CD4-positive, alpha-beta T cell treated with Interleukin-17A for 4 hours (primary cell): Measurements from ENCODE around the gene GUF1.
"Not testable (repeated sequence)": the region's sequence is repeated elsewhere in the genome, so short reads cannot be mapped to it uniquely, and the experiment has no call there.

Experiments used
- DNase-seq: peaks from one replicate; pipeline ENCODE4 v3.0.0-alpha.2; 2020; ENCODE audit warnings: mixed read lengths

Gene GUF1

DNA sequence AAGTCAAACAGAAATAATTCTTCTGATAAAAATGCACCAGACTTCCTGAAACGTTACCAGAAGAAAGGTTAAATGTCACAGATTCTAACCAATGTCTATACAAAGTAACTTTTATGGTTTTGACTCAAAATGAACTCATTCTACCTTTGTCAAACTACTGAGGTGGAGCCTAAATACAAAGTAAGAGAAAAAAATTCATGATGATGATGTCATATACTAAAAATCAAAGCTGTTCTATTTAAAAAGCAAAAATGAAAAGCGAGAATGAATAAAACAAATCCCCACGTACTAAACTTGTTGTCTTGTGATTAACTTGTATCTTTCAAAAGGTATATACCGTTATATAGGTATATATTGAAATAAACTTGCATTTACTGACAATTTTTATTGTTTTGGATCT is 26.5 kb downstream of the GUF1 start:
- DNase-seq, result no peak

DNA sequence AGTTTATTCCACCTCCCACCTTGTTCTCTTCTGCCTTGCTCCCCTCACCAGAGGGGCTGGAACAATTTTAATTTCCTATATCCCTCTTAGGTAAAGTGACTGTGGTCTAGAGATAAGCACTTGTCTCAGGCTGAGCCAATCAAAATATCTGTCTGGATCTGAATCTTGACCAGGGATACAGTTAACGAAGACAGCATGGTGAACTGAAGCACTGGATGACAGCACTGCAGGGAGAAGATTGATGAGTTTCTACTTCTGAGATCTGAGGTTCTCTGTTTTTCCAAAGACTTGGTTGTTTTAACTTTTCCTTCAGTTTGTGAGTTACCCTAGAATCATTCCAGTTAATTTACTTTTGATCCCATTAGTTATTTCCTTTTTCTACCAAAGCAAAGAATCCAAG is 34.9 kb downstream of the GUF1 start:
- DNase-seq, result no peak

DNA sequence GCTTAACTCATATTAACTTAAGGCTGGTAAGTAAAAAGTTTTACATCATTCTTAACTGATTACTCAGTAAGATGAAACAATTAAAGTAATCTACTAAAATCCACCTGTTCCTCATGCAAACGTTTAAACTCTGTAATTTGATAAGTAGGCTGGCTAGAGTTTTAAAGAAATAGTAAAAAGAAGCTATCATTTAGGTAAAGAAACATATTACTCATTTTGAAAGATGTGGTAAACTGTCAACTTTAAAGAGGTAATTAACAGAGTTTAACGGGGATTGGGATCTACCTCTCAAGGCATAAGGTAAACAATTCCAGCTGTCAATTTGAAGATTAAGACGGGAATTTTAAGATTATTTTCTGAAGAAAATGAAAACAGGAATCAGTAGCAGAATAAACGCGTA is 38.4 kb downstream of the GUF1 start:
- DNase-seq, result no peak

DNA sequence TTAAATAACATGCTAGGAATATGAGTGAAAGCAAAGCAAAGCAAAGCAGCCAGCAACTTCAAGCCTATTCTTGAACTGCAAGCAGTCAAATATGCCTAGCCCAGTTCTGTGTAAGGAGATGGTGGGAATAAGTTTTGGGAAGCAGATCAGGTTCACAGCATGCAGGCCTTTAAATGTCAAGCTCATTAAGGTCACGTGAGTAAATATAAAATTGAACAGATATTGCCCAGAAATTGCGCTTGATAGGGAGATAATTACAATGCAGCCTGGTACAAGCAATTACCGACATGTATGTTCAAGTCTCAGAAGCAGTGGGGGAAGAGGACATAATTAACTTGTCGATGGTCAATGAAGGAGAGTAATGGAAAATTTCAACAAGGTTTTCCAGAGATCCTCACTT is 42.2 kb downstream of the GUF1 start:
- DNase-seq, result no peak

DNA sequence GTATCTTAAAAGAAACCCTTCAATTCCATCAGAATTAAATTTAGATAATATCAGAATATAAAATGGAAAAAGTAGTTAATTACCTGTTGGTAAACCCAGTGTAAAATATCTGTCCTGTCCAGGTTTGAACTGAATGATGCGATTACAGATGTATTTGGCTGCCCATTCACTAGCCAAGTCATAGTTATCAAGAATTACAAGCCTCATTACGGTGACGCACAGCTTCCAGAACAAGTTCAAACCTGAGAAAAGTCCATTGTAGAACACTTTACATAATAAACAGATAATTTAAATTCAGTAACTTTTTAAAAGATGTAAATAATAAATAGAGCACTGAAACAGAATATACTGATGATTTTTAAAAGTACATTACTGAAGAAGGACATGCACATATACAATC is 43.8 kb downstream of the GUF1 start:
- DNase-seq, result no peak

DNA sequence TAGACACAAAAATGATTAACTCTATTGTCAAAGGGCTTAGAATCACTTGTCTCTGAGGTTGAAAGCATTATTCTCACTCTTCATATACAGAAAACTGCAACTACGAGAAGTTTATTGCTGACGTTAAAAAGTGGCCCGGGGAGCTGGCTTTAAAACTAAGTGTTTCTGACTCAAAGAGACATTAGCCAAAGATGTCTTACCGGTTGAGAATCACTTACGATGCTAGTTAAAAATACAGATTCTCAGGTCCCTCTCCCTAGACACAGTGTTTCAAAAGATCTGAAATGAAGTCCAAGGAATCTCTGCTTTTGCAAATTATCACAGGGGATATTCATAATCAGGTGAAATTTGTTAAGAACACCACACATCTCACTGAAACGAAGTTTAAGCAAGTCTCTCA is 46.9 kb downstream of the GUF1 start:
- no peak for DNase-seq

DNA sequence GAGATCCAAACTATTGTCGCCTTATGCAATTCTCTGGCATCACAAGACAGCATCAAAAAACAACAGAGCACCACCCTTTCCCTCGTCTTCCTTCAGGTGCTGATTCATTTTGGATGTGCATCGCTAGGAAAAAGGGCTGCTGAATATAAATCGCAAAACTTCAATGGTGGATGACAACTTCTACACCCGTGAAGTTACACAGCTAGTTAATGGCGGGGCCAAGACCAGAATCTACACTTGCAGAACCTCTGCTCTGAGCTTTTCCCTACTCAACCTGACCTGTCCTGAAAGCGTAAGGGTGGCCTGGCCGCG is 47.5 kb downstream of the GUF1 start:
- DNase-seq, result no peak

DNA sequence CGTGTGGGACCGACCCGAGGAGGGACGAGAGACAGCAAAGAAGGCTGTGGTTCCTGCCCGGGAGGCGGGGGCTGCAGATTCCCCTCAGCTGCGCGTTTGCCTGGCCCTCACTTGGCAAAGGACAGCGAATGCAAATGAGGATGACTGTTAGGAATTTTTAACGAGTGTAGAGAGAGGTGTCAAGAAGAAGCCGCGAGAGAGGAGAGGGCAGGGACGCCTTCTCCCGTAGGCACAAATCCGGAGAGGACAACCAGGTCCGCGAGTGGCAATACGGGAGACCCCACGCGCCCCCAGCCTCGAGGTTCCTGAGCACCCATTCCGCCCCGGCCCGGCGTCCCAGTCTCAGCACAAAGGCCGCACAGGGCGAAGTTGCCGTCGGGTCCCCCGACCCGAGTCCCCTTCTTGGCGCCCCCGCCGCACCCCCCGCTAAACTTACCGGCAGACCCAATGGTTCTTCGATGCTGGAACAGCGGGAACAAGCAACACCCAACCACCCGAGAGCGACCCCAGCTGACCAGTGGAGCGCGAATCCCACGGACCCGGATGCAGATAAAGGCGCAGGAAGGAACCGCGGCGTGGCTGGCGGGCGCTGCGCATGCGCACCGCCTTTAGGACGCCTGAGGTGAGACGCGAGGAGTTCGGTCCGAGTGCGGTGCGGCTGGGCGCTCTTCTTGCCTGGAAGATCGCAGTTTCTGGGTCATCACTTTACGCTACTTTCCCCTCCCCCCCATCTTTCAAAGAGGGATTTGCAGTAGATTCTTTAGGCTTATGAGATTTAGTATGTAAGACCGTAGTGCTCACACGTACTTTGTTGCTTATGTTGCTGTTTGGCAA is 48.0 kb downstream of the GUF1 start, which contains the start of gene GNPDA2:
TSS of gene GNPDA2 (minus strand) at position 519 of the 834 bp plus-strand sequence. CDS start 4,349 bp downstream, outside the sequence.
- peak; percentile 86 for DNase-seq

DNA sequence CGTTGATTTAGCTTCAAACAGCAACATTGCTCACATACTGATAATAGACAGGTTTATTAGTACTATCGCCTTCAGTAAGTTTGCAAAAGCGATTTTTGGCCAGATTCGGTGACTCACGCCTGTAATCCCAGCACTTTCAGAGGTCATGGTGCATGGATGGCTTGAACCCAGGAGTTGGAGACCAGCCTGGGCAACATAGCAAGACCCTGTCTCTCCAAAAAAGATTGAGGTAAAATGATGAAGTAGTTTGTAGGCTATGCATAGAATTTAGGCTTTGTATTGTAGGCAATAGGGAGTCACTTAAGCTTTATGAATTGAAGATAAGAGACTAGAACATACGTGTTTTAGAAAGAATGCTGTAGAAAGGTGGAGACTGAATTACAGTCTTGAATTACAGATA is 49.3 kb downstream of the GUF1 start:
- no peak for DNase-seq

DNA sequence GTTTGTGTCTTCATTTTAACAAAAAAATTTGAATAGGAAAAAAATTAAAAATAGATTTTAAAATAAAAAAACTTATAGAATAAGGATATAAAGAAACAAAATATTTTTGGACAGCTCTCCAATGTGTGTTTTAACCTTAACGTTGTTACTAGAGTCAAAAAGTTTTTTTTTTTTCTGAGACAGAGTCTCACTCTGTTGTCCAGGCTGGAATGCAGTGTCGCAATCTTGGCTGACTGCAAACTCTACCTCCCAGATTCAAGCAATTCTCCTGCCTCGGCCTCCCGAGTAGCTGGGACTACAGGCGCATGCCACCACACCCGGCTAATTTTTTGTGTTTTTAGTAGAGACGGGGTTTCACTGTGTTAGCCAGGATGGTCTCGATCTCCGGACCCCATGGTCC is 50.5 kb downstream of the GUF1 start:
- not testable (repeated sequence) for DNase-seq

DNA sequence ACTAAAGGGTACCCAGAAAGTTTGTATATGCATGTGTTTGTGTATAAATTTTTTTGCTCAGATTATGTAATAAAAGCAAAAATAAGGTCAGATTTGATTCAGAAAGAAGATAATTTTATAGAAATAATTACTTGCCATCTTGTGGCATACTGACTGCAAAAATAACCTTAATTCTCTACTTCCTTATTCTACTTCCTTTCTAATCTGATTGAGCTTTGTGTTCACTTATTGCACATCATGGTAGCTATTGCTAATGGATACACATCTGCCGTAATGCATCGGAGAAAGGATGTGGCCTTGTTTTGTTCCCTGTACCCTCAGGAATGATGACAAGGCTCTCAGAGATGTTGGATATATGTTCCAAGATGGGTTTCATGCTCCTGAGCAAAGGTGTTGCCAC is 58.7 kb downstream of the GUF1 start:
- no peak for DNase-seq

DNA sequence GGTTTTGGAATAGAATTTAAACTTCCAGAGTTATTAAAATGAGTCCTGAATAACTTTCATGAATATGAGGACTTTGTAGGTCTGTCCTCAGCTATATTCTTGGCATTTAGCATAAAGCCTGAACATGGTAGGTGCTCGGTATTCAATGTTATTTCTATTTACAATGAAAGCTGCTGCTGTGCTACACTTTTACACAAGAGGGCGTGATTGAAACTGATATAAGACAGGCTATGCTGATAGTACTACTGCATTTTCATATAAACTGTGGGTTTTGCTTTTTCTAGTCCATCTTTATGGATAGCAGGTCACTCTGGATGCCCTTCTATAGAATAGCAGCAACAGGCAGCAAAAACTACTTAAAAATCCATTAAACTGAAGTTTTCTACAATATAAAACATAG is 60.4 kb downstream of the GUF1 start:
- no peak for DNase-seq

DNA sequence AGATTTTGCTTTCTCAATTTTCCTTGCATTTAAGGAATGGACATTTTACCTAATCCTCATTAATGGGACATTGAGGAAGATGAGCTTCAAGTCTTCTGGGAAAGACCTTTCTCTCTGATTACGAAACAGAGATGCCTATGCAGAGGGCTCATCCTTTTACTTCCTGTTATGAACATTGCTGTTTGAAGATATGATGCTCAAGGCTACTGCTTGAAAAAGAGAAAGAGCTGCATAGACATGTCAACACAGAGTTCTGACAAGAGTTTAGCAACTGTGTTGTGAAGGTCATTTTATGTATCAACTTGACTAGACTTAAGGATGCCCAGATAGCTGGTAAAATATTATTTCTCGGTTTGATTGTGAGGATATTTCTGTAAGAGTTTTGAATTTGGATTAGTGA is 62.0 kb downstream of the GUF1 start:
- no peak for DNase-seq
